ENCODE measurements around the gene CUL9.

Gene CUL9

GRCh38 chr6:43255408-43256054 is 73.5 kb downstream of the CUL9 start:
- no peaks in the 10 kb centered on the region for H3K9me2 ChIP-seq (ENCODE audit: low read depth, low read length)
- H3K36me3 ChIP-seq (ENCODE audit: insufficient read depth, low read length), result no peaks in the 10 kb centered on the region
- no peaks in the 10 kb centered on the region for H3K79me2 ChIP-seq (ENCODE audit: insufficient read depth, low read length)
- no peak overlapping the region for H3K9ac ChIP-seq (ENCODE audit: low read length)
- no peak overlapping the region for H3K27ac ChIP-seq (ENCODE audit: low read depth, low read length, poor library complexity, severe bottlenecking)
- H2AFZ ChIP-seq (ENCODE audit: low read length), result no peak overlapping the region
- H3K27me3 ChIP-seq (ENCODE audit: insufficient read depth, low read length), result peaks cover 10% of the 10 kb centered on the region; the same call in 1 of the 2 replicates
- H3K4me1 ChIP-seq (ENCODE audit: insufficient read depth, low read length, severe bottlenecking), result no peaks in the 10 kb centered on the region
- no peaks in the 10 kb centered on the region for H3K9me3 ChIP-seq (ENCODE audit: low read length)
- H4K20me1 ChIP-seq (ENCODE audit: insufficient read depth, low read length), result no peaks in the 10 kb centered on the region
- no peaks in the 10 kb centered on the region for H3F3A ChIP-seq (ENCODE audit: insufficient read depth, low read length)
- TF ChIP-seq CTCF (IDR thresholded peaks at IDR 0.05; ENCODE audit: low read length), result no peak
- no peak for TF ChIP-seq EZH2 (IDR thresholded peaks at IDR 0.05; ENCODE audit: borderline replicate concordance, low read length)
- H3K4me2 ChIP-seq (ENCODE audit: low read length), result no peak overlapping the region
- H3K4me3 ChIP-seq (ENCODE audit: low read depth, low read length, poor library complexity, severe bottlenecking), result no peak overlapping the region

GRCh38 chr6:43256670-43257366 is 74.8 kb downstream of the CUL9 start:
- peaks cover 4% of the 10 kb centered on the region; the same call in 1 of the 2 replicates for H3K27me3 ChIP-seq (ENCODE audit: insufficient read depth, low read length)
- H3K9me2 ChIP-seq (ENCODE audit: low read depth, low read length), result no peaks in the 10 kb centered on the region
- H3K79me2 ChIP-seq (ENCODE audit: insufficient read depth, low read length), result no peaks in the 10 kb centered on the region
- no peaks in the 10 kb centered on the region for H3K4me1 ChIP-seq (ENCODE audit: insufficient read depth, low read length, severe bottlenecking)
- H2AFZ ChIP-seq (ENCODE audit: low read length), result no peak overlapping the region
- H3F3A ChIP-seq (ENCODE audit: insufficient read depth, low read length), result no peaks in the 10 kb centered on the region
- H3K9me3 ChIP-seq (ENCODE audit: low read length), result no peaks in the 10 kb centered on the region
- H3K27ac ChIP-seq (ENCODE audit: low read depth, low read length, poor library complexity, severe bottlenecking), result no peak overlapping the region
- no peak overlapping the region for H3K9ac ChIP-seq (ENCODE audit: low read length)
- H3K36me3 ChIP-seq (ENCODE audit: insufficient read depth, low read length), result no peaks in the 10 kb centered on the region
- H3K4me2 ChIP-seq (ENCODE audit: low read length), result no peak overlapping the region
- no peak overlapping the region for H3K4me3 ChIP-seq (ENCODE audit: low read depth, low read length, poor library complexity, severe bottlenecking)
- TF ChIP-seq EZH2 (IDR thresholded peaks at IDR 0.05; ENCODE audit: borderline replicate concordance, low read length), result no peak
- no peak for TF ChIP-seq CTCF (IDR thresholded peaks at IDR 0.05; ENCODE audit: low read length)
- H4K20me1 ChIP-seq (ENCODE audit: insufficient read depth, low read length), result no peaks in the 10 kb centered on the region

DNA sequence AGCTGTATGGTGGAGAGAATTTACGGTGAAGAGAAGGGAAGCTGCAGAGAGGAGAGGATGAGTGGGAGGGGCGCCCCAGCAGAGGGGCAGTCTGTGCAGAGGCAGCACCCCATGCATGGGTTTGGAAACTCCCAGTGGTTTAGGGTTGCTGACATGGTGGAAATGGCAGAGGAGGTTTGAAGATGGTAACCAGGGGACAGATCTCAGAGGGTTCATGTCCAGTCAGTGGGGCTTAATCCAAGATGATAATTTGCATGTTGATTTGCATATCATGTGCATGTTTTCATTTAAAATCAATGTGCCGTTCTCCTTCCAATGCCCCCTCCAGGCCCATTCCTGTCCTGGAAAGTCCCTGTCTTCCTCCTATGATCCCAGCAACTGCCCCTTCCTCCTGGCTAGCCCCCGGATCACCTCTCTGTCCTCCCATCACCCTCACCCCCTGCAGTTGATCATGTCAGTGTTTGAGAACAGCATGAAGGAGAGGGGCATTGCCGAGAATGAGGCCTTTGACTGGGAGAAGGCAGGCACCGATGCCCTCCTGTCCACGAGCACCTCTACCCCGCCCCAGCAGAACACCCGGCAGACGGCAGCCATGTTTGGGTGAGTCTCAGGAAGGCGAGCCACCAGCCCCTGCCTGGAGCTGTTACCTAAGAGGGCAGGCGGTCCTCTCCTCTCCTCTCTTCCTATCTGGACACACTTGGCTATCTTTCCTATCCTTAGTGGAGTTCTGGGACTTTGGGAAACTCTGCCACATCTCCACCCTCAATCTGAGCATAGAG is 75.6 kb downstream of the CUL9 start:
- no peak overlapping the region for H3K27ac ChIP-seq (ENCODE audit: low read depth, low read length, poor library complexity, severe bottlenecking)
- no peak overlapping the region for H3K4me3 ChIP-seq (ENCODE audit: low read depth, low read length, poor library complexity, severe bottlenecking)
- H3K79me2 ChIP-seq (ENCODE audit: insufficient read depth, low read length), result no peaks in the 10 kb centered on the region
- H3K9me2 ChIP-seq (ENCODE audit: low read depth, low read length), result no peaks in the 10 kb centered on the region
- no peak overlapping the region for H2AFZ ChIP-seq (ENCODE audit: low read length)
- H3F3A ChIP-seq (ENCODE audit: insufficient read depth, low read length), result no peaks in the 10 kb centered on the region
- H3K36me3 ChIP-seq (ENCODE audit: insufficient read depth, low read length), result no peaks in the 10 kb centered on the region
- H3K27me3 ChIP-seq (ENCODE audit: insufficient read depth, low read length), result peaks cover 2% of the 10 kb centered on the region; the same call in 1 of the 2 replicates
- no peak for TF ChIP-seq EZH2 (IDR thresholded peaks at IDR 0.05; ENCODE audit: borderline replicate concordance, low read length)
- no peak overlapping the region for H3K9ac ChIP-seq (ENCODE audit: low read length)
- no peaks in the 10 kb centered on the region for H3K4me1 ChIP-seq (ENCODE audit: insufficient read depth, low read length, severe bottlenecking)
- no peak overlapping the region for H3K4me2 ChIP-seq (ENCODE audit: low read length)
- no peaks in the 10 kb centered on the region for H3K9me3 ChIP-seq (ENCODE audit: low read length)
- H4K20me1 ChIP-seq (ENCODE audit: insufficient read depth, low read length), result no peaks in the 10 kb centered on the region
